GM12892 (cell line): ENCODE measurements around the gene EXOC6B.

ENCODE experiments used
- POLR2A ChIP-seq: IDR thresholded peaks from 2 replicates; pipeline ENCODE4 v1.6.1; 2011; ENCODE audit warnings: low read depth, low read length, control low read depth
- POLR2AphosphoS5 ChIP-seq: IDR thresholded peaks from 2 replicates; pipeline ENCODE4 v1.6.1; 2011; ENCODE audit warnings: low read depth, low read length, control low read depth
- TAF1 ChIP-seq: IDR thresholded peaks from 2 replicates; pipeline ENCODE4 v1.6.1; 2011; ENCODE audit warnings: low read depth, mild to moderate bottlenecking, control low read depth, low read length, borderline replicate concordance

DNA sequence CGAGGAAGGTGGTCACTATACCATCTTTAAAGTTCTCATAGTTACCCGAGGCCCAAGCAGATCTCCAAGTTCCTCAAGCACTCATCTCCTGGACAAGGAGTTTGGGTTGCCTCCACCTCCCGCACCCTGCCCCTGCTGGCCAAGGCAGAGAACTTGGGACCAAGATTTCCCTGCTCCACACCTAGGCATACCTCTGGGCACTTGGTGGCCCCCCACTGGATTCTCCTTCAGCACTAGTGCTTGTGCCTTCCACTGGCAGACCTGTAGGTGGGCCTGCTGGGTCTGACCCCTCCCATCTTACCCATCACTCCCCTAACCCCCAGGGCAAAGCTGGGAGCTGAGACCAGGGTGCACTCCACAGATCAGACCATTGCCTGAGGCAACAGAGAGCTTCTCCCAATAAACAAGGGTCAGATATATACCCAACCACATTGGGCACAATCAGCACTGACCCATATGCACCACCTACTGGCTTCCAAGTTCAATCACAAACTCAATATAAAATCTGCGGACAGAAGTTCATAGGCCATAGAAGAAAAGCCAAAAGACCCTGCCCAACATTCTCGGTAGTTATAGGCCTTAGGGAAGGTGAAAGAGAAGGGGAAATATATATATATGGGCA is 244.2 kb downstream of the EXOC6B start:
- TF ChIP-seq POLR2A = no peak
- TF ChIP-seq POLR2AphosphoS5 = no peak
- TF ChIP-seq TAF1 = no peak
